Activated naive CD4-positive, alpha-beta T cell treated with anti-CD3 and anti-CD28 coated beads, Interleukin-2, amount 50 U/mL, for 24 hours (primary cell): ENCODE results near the gene CROCC2.

Source experiments
- H3K27ac Mint-ChIP-seq: one replicate; pipeline ENCODE4 v1.8.0; 2021; ENCODE audit warnings: mild to moderate bottlenecking, mixed read lengths
- H3K27me3 Mint-ChIP-seq: one replicate; pipeline ENCODE4 v1.8.0; 2021; ENCODE audit warnings: mixed read lengths
- H3K36me3 Mint-ChIP-seq: one replicate; pipeline ENCODE4 v1.8.0; 2021; ENCODE audit warnings: mixed read lengths
- H3K4me1 Mint-ChIP-seq: one replicate; pipeline ENCODE4 v1.8.0; 2021; ENCODE audit warnings: mixed read lengths
- H3K4me3 Mint-ChIP-seq: one replicate; pipeline ENCODE4 v1.8.0; 2021; ENCODE audit warnings: mild to moderate bottlenecking, mixed read lengths
- H3K9me3 Mint-ChIP-seq: one replicate; pipeline ENCODE4 v1.8.0; 2021; ENCODE audit warnings: mixed read lengths

Gene CROCC2

DNA sequence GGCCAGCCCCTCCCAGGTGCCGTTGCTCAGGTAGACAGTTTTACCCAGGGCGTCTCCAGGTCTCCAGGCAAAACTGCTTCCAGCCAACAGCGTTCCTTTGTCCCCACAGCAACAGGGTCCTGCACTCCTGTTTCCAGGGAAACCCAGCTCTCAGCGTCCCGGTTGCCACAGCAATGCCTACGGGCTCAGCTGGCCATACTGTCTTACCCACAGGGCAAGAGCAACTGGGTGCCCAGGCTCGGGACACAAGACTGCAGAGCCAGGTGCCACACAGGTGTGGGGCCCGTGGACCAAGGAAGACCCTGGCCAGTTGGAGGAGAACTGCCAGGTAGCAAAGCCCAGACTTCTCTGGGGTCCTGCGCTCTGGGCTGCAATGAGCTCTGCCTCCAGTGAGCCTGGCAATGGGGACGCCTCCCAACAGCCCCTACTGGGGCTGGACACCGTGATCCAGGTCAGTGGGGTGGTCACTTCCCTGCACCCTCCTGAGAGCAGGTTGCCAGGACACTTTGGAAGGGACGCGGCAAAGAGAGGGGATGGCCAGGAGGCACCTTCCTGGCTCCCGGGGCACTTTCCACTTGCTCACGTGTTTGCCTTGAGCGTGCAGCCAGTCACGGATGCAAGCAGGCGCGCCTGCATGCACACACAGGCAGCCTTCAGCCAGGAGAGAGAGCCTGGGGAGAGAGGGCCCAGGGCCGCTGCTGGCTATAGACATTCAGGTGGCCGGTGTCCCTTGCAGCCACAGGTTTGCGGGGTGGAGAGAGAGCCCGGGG lies at the start of gene CROCC2:
CROCC2 (plus strand) TSS at position 196 of the 770 bp plus-strand sequence; CDS start at position 374, 178 bp downstream.
- Mint-ChIP-seq H3K9me3 (no peaks in the 10 kb centered on the region), H3K36me3 (no peaks in the 10 kb centered on the region), H3K4me1 (no peaks in the 10 kb centered on the region), H3K4me3 (no peak within 1 kb of the TSS), H3K27ac (no peak within 1 kb of the TSS), H3K27me3 (no peaks in the 10 kb centered on the region)

DNA sequence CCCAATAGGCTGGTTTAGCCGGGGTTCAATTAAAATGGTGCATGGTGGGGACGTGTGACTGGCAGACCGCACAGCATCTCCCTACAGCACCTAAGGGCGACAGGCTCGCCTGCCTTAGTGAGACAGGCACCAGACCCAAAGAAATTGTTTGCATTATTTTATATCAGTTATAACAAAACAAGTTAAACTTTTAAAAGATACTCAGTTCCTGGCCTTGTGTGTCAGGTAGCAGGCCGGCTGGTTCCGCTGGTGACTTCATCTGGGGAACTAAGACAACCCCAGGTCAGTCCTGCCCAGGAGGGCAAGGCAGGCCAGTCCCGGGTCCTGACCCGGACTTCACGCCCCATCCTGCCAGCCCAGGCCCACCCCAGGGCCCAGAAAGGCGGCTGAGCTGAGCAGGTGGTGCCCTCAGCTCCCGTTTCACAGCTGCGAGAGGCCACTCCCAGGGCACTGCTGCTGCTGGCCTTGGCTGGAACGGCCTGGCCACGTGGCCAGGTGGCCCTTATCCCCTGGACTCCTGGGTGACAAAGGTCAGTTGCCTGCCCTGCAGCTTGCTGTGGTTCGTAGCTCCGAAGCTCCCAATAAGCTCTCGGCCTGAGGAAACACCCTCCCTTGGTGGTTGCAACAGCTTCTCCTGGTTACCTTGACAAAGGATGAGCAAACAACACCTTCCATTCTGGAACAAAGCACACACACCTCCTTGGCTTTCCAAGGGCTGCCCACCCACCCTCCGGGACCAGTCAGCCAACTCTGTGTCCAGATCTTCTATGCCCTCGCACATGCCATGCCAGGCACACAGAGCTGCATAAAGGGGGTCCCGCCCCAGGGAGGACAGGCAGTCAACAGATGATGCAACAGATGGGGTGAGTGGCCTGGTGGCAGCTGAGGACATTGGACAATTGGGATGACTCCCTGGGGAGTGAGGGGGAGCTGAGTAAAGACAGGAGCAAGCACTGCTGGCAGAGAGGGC lies 48.8 kb upstream of the CROCC2 start:
- no peak overlapping the region for H3K4me3 Mint-ChIP-seq
- no peaks in the 10 kb centered on the region for H3K27me3 Mint-ChIP-seq
- H3K9me3 Mint-ChIP-seq = peaks cover 5% of the 10 kb centered on the region
- H3K4me1 Mint-ChIP-seq = no peaks in the 10 kb centered on the region
- H3K27ac Mint-ChIP-seq = no peak overlapping the region
- peaks cover 3% of the 10 kb centered on the region for H3K36me3 Mint-ChIP-seq

DNA sequence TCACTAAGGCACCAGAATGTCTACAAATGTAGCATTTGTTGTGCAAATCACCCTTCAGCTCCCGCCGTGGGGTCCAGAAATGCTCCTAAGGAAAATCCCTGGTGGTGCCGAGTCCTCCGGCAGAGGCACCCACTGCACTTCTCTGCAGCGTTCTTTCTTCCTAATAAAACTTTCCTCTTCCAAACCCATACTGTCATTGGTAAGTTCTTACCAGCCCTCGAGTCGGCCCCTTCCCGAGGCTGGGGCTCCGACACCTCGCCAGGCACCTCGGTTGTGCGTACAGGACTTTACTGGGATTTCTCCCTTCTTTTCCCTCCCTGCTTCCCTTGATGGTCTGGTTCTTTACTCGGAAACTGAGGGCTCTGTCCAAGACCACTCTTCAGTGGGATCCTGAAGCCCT lies 47.8 kb upstream of the CROCC2 start:
- peaks cover 5% of the 10 kb centered on the region for H3K9me3 Mint-ChIP-seq
- H3K27me3 Mint-ChIP-seq = no peaks in the 10 kb centered on the region
- H3K4me1 Mint-ChIP-seq = no peaks in the 10 kb centered on the region
- no peak overlapping the region for H3K4me3 Mint-ChIP-seq
- peaks cover 3% of the 10 kb centered on the region for H3K36me3 Mint-ChIP-seq
- no peak overlapping the region for H3K27ac Mint-ChIP-seq

DNA sequence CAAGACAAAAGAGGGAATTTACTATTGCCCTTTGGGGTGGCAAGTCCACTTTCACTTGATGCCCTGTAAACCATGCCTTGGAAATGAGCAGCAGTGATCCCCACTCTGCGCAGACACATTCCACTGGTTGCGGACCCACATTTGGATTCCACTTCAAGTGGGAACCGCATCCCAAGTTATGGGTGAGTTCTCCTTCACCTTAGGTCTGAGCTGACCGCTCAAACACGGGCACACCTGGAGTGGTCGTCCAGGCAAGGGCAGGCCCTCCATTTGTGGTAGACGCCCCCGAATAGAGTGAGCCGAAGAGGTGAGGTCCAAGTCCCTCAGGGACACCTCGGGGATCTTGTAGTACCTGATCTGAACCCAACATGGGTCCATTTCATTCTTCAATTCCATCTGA lies 47.3 kb upstream of the CROCC2 start:
- no peaks in the 10 kb centered on the region for H3K27me3 Mint-ChIP-seq

DNA sequence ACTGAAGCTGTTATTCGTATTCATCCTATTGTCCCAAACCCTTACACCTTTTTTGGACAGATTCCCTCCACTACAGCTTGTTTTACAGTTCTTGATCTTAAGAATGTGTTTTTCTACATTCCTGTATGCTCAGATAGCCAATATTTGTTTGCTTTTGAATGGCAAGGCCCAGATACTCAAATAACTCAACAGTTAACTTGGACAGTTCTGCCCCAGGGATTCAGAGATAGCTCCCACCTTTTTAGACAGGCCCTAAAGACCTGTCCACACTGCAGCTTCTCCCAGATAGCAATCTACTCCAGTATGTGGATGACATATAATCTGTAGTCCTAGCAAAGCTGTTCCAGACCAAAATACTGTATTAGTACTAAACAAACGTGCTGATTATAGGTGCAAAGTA lies 44.6 kb upstream of the CROCC2 start:
- Mint-ChIP-seq H3K4me1 (no peaks in the 10 kb centered on the region), H3K4me3 (no peak overlapping the region), H3K9me3 (no peaks in the 10 kb centered on the region), H3K27ac (no peak overlapping the region), H3K27me3 (no peaks in the 10 kb centered on the region), H3K36me3 (no peaks in the 10 kb centered on the region)

More for the DNA sequence above, 47.3 kb upstream of the CROCC2 start:
- Mint-ChIP-seq H3K4me3 (no peak overlapping the region), H3K36me3 (peaks cover 3% of the 10 kb centered on the region), H3K27ac (no peak overlapping the region), H3K4me1 (no peaks in the 10 kb centered on the region), H3K9me3 (peaks cover 5% of the 10 kb centered on the region)

DNA sequence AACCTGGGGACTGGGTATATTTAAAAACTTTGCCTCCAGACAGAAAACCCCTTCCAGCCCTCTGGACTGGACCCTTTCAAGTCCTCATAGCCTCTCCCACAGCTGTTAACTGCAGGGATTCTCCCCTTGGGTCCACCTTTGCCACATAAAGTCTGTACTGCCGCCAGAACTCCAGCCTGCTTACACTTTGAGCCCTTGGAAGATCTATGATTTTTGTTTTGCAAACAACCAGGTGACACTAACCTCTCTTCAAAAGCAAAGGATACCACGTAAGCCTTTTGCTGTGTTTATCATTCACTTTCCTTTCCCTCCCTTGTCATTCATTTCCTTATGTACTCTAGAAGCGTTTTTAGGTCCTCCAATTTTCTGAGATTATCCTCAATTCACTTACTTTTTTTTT lies 41.7 kb upstream of the CROCC2 start:
- Mint-ChIP-seq H3K4me1 (no peaks in the 10 kb centered on the region), H3K27ac (no peak overlapping the region), H3K9me3 (no peaks in the 10 kb centered on the region), H3K4me3 (no peak overlapping the region), H3K27me3 (no peaks in the 10 kb centered on the region), H3K36me3 (no peaks in the 10 kb centered on the region)

DNA sequence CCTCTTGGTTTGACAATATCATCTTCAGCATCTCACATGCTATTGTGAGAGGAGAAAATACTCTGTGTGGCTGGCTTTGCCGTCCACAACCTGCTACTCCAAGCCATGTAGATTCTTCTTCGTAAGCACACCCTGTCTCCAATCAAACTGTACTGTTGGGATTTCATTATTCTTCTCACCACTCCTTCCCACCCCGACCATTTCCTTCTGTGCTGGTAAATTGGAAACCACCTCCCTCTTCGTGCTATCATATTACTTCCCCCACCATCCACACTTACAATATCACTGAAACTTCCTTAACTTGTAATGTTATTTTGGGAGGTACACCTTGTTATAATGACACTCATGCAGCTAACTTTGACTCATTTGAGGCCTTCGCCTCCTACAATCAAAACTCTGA lies 40.7 kb upstream of the CROCC2 start:
- Mint-ChIP-seq H3K4me3 (no peak overlapping the region), H3K27ac (no peak overlapping the region), H3K9me3 (no peaks in the 10 kb centered on the region), H3K36me3 (no peaks in the 10 kb centered on the region), H3K4me1 (no peaks in the 10 kb centered on the region), H3K27me3 (no peaks in the 10 kb centered on the region)

DNA sequence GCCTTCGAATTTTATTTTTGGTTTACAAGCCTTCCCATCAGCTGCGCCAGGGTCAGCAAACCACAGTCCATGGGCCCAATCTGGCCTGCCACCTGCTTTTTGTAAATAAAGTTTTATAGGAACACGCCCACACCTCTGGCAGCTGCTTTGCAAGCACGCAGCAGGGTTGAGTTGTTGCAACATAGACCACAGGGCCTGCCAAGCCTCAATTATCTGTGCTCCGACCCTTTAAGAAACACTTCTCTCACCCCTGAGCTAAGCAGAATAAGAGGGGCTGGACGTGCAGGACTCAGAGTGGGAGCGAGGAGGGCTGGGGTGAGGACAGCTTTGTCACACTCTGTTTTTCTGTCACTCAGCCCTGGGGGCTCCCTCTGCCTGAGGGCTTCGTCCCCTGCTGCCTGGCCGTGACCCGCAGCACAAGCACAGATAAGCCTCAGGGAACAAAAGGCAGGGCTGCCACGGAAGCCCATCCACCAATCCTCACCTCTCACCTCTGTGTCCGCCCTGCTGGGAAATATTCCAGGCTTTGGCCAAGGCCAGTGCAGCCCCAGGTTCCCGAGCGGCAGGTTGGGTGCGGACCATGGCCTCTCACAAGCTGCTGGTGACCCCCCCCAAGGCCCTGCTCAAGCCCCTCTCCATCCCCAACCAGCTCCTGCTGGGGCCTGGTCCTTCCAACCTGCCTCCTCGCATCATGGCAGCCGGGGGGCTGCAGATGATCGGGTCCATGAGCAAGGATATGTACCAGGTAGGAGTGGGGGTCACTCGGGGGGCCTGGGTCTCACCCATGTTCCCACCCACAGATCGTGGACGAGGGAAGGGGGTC lies 37.6 kb upstream of the CROCC2 start, which contains the start of gene AGXT:
AGXT (plus strand) TSS at position 539 of the 823 bp plus-strand sequence; CDS start at position 581, 42 bp downstream.
- Mint-ChIP-seq H3K4me1 (no peaks in the 10 kb centered on the region), H3K27ac (peak within 1 kb of the TSS; percentile 59), H3K36me3 (no peaks in the 10 kb centered on the region), H3K4me3 (no peak within 1 kb of the TSS), H3K27me3 (no peaks in the 10 kb centered on the region), H3K9me3 (no peaks in the 10 kb centered on the region)

DNA sequence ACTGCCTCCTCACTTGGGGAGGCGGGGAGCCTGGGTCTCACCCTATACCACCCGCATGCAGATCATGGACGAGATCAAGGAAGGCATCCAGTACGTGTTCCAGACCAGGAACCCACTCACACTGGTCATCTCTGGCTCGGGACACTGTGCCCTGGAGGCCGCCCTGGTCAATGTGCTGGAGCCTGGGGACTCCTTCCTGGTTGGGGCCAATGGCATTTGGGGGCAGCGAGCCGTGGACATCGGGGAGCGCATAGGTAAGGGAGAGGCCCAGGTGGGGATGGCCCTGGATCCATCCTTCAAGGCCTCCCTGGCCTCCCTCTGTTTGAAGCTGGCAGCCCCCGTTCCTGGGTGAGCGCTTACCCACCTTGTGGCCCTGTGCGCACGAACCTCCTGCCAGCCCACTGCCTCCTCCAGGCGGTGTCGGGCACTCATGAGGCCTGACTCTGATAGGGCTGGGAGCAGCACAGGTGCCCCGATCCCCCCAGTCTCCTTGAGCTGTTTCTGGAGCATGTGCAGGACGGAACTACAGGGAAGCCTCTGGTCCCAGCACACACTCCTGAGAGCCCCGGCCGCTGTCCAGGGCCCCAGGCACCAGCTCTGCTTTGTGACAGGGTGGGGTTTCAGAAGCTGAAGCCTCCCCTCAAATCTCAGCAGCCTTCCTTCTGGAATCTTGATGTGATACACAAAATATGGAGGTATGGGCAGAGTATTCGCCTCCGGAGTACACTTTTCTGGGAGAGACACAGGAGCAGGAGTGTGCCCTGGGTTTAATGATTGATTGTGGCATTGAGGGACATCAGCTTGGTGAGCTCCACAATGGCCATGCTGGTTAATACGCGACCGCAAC lies 36.8 kb upstream of the CROCC2 start:
- H3K27ac Mint-ChIP-seq = peak overlapping the region; percentile 59
- H3K36me3 Mint-ChIP-seq = no peaks in the 10 kb centered on the region
- H3K4me3 Mint-ChIP-seq = no peak overlapping the region
- H3K4me1 Mint-ChIP-seq = no peaks in the 10 kb centered on the region
- H3K27me3 Mint-ChIP-seq = no peaks in the 10 kb centered on the region
- no peaks in the 10 kb centered on the region for H3K9me3 Mint-ChIP-seq

DNA sequence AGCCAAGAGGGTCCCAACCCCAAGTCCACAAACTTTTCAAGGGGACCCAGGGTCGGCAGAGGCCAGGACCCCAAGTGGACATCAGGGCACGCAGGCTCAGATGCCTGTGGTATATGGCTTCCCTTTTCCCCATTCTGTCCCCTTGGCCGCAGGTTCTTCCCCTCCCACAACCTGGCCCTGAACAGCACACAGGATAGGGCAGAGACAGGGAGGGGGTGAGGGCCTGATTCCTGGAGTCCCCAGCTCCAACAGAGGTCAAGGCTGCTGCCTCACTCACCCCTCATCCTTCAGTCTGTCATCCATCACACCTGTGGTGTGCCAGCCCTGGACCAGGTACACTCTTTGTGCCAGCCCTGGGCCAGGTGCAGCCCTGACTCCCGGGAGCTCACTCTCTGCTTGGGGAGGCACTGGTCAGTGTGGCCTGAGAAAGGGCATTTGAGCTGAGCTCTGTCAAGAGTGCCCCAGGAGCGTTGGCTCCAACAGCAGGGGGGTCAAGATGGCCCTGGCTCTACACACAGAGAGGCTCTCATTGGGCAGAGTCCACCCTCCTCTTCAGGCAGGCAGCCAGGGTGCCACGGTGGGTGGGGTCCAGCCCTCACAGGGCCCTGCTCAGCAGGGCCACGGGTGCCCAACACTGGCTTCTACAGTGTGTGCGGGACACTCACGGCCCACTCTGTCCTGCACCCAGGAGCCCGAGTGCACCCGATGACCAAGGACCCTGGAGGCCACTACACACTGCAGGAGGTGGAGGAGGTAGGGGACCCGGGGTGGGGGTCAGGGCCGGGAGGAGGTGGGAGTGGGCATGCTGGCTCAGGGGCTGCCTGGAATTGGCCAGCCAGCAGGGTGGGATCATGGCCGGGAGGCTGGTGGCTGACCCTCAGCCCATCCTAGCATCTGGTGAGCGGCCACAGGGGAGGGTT lies 35.9 kb upstream of the CROCC2 start:
- H3K27ac Mint-ChIP-seq = no peak overlapping the region
- no peaks in the 10 kb centered on the region for H3K27me3 Mint-ChIP-seq
- H3K36me3 Mint-ChIP-seq = no peaks in the 10 kb centered on the region

DNA sequence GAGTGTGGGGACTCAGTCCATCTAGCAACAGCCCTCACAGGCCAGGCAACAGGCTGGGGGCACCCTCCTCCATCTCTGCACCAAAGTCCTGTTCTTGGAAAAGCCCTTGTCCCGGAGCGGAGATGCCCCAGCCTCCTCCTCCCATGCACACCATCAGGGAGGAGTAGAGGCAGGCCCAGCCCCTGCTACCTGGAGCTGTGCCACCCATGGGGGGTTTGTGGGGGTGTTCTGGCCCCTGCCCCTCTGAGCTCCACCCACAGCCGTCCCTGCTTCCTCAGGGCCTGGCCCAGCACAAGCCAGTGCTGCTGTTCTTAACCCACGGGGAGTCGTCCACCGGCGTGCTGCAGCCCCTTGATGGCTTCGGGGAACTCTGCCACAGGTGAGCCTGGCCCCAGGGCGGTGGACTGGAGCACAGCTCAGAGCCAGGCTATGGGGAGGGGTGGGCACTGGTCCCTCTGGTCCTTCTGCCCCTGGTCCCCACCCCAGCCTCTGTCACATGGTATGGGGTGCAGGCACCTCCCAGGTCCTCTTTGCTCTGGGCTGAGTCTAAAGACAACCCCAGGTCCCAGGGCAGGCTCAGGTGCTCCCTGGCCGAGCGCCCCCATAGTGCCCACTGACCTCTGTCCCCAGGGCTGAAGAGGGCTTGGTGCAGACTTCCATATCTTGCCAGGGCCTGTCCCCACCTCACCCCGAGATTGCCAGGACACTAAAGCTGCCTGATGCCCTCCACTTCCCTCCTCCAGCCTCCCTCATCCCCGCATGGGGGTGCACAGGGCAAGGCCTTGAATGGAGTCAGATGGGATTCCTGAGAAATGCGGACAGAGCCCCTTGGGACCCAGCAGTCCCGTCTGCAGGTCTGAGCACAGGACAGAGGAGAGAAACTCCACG lies 34.8 kb upstream of the CROCC2 start:
- H3K4me1 Mint-ChIP-seq = no peaks in the 10 kb centered on the region
- H3K9me3 Mint-ChIP-seq = no peaks in the 10 kb centered on the region
- no peak overlapping the region for H3K4me3 Mint-ChIP-seq
- H3K36me3 Mint-ChIP-seq = no peaks in the 10 kb centered on the region
- no peak overlapping the region for H3K27ac Mint-ChIP-seq
- H3K27me3 Mint-ChIP-seq = no peaks in the 10 kb centered on the region

More for the DNA sequence above, 35.9 kb upstream of the CROCC2 start:
- H3K4me3 Mint-ChIP-seq = no peak overlapping the region
- no peaks in the 10 kb centered on the region for H3K9me3 Mint-ChIP-seq
- no peaks in the 10 kb centered on the region for H3K4me1 Mint-ChIP-seq

DNA sequence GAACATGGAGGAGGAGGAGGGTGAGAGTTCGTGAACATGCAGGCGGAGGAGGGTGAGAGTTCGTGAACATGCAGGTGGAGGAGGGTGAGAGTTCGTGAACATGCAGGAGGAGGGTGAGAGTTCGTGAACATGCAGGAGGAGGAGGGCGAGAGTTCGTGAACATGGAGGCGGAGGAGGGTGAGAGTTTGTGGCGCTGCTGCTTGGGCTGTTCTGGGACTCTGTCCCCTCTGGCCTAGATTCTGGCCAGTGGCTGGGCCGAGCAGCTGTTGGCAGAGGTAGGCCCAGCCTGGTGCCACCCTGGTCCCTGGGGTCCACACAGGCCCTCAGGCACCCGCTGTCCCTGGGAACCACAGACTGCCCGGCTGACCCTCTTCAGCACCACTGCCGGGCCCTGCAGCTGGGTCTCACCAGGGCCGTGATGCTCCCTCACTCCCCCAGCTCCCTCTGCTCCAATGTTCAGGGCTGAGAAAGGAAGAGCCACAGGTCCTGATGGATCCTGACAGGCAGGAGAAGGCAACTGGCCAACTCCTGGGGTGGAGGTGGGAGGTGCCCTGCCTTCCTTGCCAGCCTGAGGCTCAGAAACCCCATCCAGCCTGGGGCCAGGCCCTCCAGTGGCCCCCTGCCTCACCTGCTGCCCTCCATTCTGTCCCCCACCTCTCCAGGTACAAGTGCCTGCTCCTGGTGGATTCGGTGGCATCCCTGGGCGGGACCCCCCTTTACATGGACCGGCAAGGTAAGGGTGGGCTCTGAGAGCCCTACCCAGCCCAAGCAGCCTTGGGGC lies 33.6 kb upstream of the CROCC2 start:
- no peaks in the 10 kb centered on the region for H3K4me1 Mint-ChIP-seq
- H3K4me3 Mint-ChIP-seq = no peak overlapping the region
- no peak overlapping the region for H3K27ac Mint-ChIP-seq
- H3K36me3 Mint-ChIP-seq = no peaks in the 10 kb centered on the region
- no peaks in the 10 kb centered on the region for H3K27me3 Mint-ChIP-seq
- H3K9me3 Mint-ChIP-seq = no peaks in the 10 kb centered on the region
